Fibroblast of lung (primary cell): ENCODE data around the gene MRTFA. TPM values are rescaled to one million over a fixed set of nuclear protein-coding genes. Genes with fewer than 3 reads are reported as not detected.

Experiments used
- DNase-seq, 2 donors: peaks; one replicate each; pipeline versions ENCODE4 v3.0.0 to v3.0.0-alpha.2; 2010; ENCODE audit warnings: low read depth in 2 of 2
- H2AFZ ChIP-seq: 2 replicates; pipeline ENCODE4 v1.5.1; 2012; ENCODE audit warnings: low read length, control low read depth, inconsistent platforms
- H3K27ac ChIP-seq: 2 replicates; pipeline ENCODE4 v1.5.1; 2011; ENCODE audit warnings: low read length, control low read depth; ENCODE audit not compliant: insufficient read depth
- H3K27me3 ChIP-seq: 2 replicates; pipeline ENCODE4 v1.5.1; 2011; ENCODE audit warnings: mild to moderate bottlenecking, low read length; ENCODE audit not compliant: control insufficient read depth, insufficient read depth
- H3K36me3 ChIP-seq: 2 replicates; pipeline ENCODE4 v1.5.1; 2011; ENCODE audit warnings: low read length; ENCODE audit not compliant: control insufficient read depth, insufficient read depth
- H3K4me1 ChIP-seq: 2 replicates; pipeline ENCODE4 v1.5.1; 2011; ENCODE audit warnings: low read length; ENCODE audit not compliant: control insufficient read depth, insufficient read depth; ENCODE audit errors: extremely low read depth
- H3K4me2 ChIP-seq: 2 replicates; pipeline ENCODE4 v1.5.1; 2011; ENCODE audit warnings: low read length, control low read depth; ENCODE audit not compliant: insufficient read depth; ENCODE audit errors: extremely low read depth
- H3K4me3 ChIP-seq, 4 experiments: fragments of 200-600 bp in 1 of 4; sonication (generic) in 1 of 4; replicated peaks in 1 of 4; 2 replicates each; pipeline ENCODE4 v1.5.1; 2011 to 2016; ENCODE audit warnings: low read length in 4 of 4, low read depth in 3 of 4, mild to moderate bottlenecking in 3 of 4, control low read depth in 2 of 4, inconsistent platforms in 1 of 4, mixed read lengths in 1 of 4; ENCODE audit not compliant: insufficient read depth in 1 of 4; ENCODE audit errors: control extremely low read depth in 1 of 4
- H3K79me2 ChIP-seq: 2 replicates; pipeline ENCODE4 v1.5.1; 2012; ENCODE audit warnings: mild to moderate bottlenecking, low read length, inconsistent platforms; ENCODE audit not compliant: control insufficient read depth, insufficient read depth
- H3K9ac ChIP-seq: 2 replicates; pipeline ENCODE4 v1.5.1; 2011; ENCODE audit warnings: mild to moderate bottlenecking, low read length, control low read depth; ENCODE audit not compliant: insufficient read depth
- H3K9me3 ChIP-seq: 2 replicates; pipeline ENCODE4 v1.5.1; 2012; ENCODE audit warnings: low read depth, low read length; ENCODE audit not compliant: control insufficient read depth, insufficient read depth
- H4K20me1 ChIP-seq: 2 replicates; pipeline ENCODE4 v1.5.1; 2011; ENCODE audit warnings: low read length; ENCODE audit not compliant: control insufficient read depth, insufficient read depth; ENCODE audit errors: extremely low read depth
- CTCF ChIP-seq, 2 donors: IDR thresholded peaks in 1 of 2; conservative IDR thresholded peaks in 1 of 2; 1 replicate in 1 of 2; 2 replicates in 1 of 2; pipeline ENCODE4 v1.5.1; 2011 to 2012; ENCODE audit warnings: low read length in 2 of 2, control low read depth in 1 of 2, inconsistent platforms in 1 of 2, low read depth in 1 of 2, mild to moderate bottlenecking in 1 of 2
- EZH2 ChIP-seq: IDR thresholded peaks from 2 replicates; pipeline ENCODE4 v1.5.1; 2012; ENCODE audit warnings: low read length, control low read depth, mild to moderate bottlenecking; ENCODE audit errors: missing control alignments
- polyA plus RNA-seq, 2 donors: library from polyadenylated mRNA; depleted of rRNA in 1 of 2; stranded (reverse) in 1 of 2; unstranded in 1 of 2; fragments of >200 nt; gene quantifications; 2 replicates each; pipeline ENCODE4 v1.2.1, GENCODE V29; 2011 to 2012; ENCODE audit warnings: missing spikeins in 1 of 2
- total RNA-seq: library from RNA; depleted of rRNA; stranded (reverse); fragments of >200 nt; gene quantifications from 2 replicates; pipeline ENCODE4 v1.2.1, GENCODE V29; 2014

Gene MRTFA
- total and polyA plus RNA-seq, 2 donors (not counting 1 experiment from before 2014, with no cell fraction given), result 7.6 to 23.0 TPM

GRCh38 chr22:40642316-40642715 is 5.8 kb upstream of the MRTFA start:
- Histone ChIP-seq H3K27ac (no peak overlapping the region), H3K4me3 (no peak overlapping the region), H3K4me2 (no peak overlapping the region), H3K79me2 (no peaks in the 10 kb centered on the region), H3K9ac (no peak overlapping the region), H3K4me1 (no peaks in the 10 kb centered on the region), H3K27me3 (no peaks in the 10 kb centered on the region), H4K20me1 (no peaks in the 10 kb centered on the region), H3K9me3 (no peaks in the 10 kb centered on the region), H2AFZ (no peak overlapping the region), H3K36me3 (no peaks in the 10 kb centered on the region)
- TF ChIP-seq EZH2 (no peak), CTCF (conservative IDR thresholded peaks at IDR 0.05 in 1 of 2, IDR thresholded peaks at IDR 0.05 in 1 of 2; ENCODE audit: low read depth in 1 of 2, low read length in 2 of 2) (no peak)
- no peak for DNase-seq

GRCh38 chr22:40641269-40641668 is 4.8 kb upstream of the MRTFA start:
- H3K27me3 ChIP-seq, result no peaks in the 10 kb centered on the region
- no peaks in the 10 kb centered on the region for H3K9me3 ChIP-seq
- no peak overlapping the region for H3K27ac ChIP-seq
- H3K4me3 ChIP-seq, result no peak overlapping the region
- no peaks in the 10 kb centered on the region for H3K4me1 ChIP-seq
- no peaks in the 10 kb centered on the region for H3K36me3 ChIP-seq
- DNase-seq, result no peak
- no peak overlapping the region for H2AFZ ChIP-seq
- peaks cover 2% of the 10 kb centered on the region for H3K79me2 ChIP-seq
- H4K20me1 ChIP-seq, result no peaks in the 10 kb centered on the region
- H3K4me2 ChIP-seq, result no peak overlapping the region
- no peak overlapping the region for H3K9ac ChIP-seq
- TF ChIP-seq CTCF (conservative IDR thresholded peaks at IDR 0.05 in 1 of 2, IDR thresholded peaks at IDR 0.05 in 1 of 2; ENCODE audit: low read depth in 1 of 2, low read length in 2 of 2) (no peak), EZH2 (no peak)

GRCh38 chr22:40638261-40638660 is 1.7 kb upstream of the MRTFA start:
- Histone ChIP-seq H3K4me3 (no peak overlapping the region), H4K20me1 (no peaks in the 10 kb centered on the region), H3K4me2 (no peak overlapping the region), H3K27ac (no peak overlapping the region), H3K27me3 (no peaks in the 10 kb centered on the region), H3K9ac (no peak overlapping the region), H3K36me3 (no peaks in the 10 kb centered on the region), H3K79me2 (peaks cover 30% of the 10 kb centered on the region), H3K9me3 (no peaks in the 10 kb centered on the region), H2AFZ (no peak overlapping the region), H3K4me1 (peaks cover 5% of the 10 kb centered on the region)
- DNase-seq, result no peak
- no peak for TF ChIP-seq EZH2
- no peak for TF ChIP-seq CTCF (conservative IDR thresholded peaks at IDR 0.05 in 1 of 2, IDR thresholded peaks at IDR 0.05 in 1 of 2; ENCODE audit: low read depth in 1 of 2, low read length in 2 of 2)
